K562 (cell line): Measurements from ENCODE around the gene DNMBP. TPM values are rescaled to one million over a fixed set of nuclear protein-coding genes. Genes with fewer than 3 reads are reported as not detected.

Experiments
- CHD7 ChIP-seq: fragments of 200-600 bp; sonication (generic); IDR thresholded peaks from one replicate; pipeline ENCODE4 v1.6.1; 2012; ENCODE audit warnings: mild to moderate bottlenecking, low read depth, low read length, inconsistent platforms
- polyA plus RNA-seq, 8 experiments: library from polyadenylated mRNA; depleted of rRNA in 4 of 8; stranded (reverse) in 5 of 8; unstranded in 3 of 8; fragments of >200 nt; fragmentation: Nextera tagmentation in 2 of 8; fragmentation: Illumina TruSeq in 1 of 8; extraction: Ambion mirVana in 2 of 8; extraction: Trizol in 1 of 8; gene quantifications; 2 replicates each; pipeline versions ENCODE4 v1.2.1 to v1.2.3, GENCODE V29; 2011 to 2014; ENCODE audit warnings: inconsistent platforms in 1 of 8, missing spikeins in 1 of 8
- total RNA-seq, 7 experiments: library from RNA; depleted of rRNA in 6 of 7; stranded (reverse); fragments of >200 nt in 6 of 7; fragmentation: Illumina TruSeq in 2 of 7; extraction: Trizol in 2 of 7; gene quantifications; 2 replicates each; pipeline versions ENCODE4 v1.2.1 to v1.2.3, GENCODE V29; 2011 to 2021; ENCODE audit warnings: low replicate concordance in 1 of 7

DNMBP gene
- total and polyA plus RNA-seq, 9 of the 15 experiments (the other 6 are each of a cell fraction or from before 2014, with no cell fraction given) = 0.83 to 3.7 (median 2.2) TPM

GRCh38 chr10:99979066-99979685 lies 30.6 kb downstream of the DNMBP start (continued):
- no peak for TF ChIP-seq CHD7
